HL-60 (cell line): Measurements from ENCODE around the gene MOK.
"Not testable (repeated sequence)": the region's sequence is repeated elsewhere in the genome, so short reads cannot be mapped to it uniquely, and the experiment has no call there.

Source experiments
- GABPA ChIP-seq: IDR thresholded peaks from 2 replicates; pipeline ENCODE4 v1.6.1; 2012; ENCODE audit warnings: low read depth
- POLR2AphosphoS5 ChIP-seq: IDR thresholded peaks from 2 replicates; pipeline ENCODE4 v1.6.1; 2012; ENCODE audit warnings: low read depth
- SPI1 ChIP-seq: IDR thresholded peaks from 2 replicates; pipeline ENCODE4 v1.6.1; 2012; ENCODE audit warnings: low read depth, mild to moderate bottlenecking, borderline replicate concordance
- TF ChIP-seq, protein P1 (sequence below): IDR thresholded peaks from one replicate; pipeline ENCODE4 v1.5.1; 2011; ENCODE audit warnings: low read length, control low read depth, inconsistent platforms; ENCODE audit not compliant: insufficient read depth
- TF ChIP-seq, protein P2 (sequence below): IDR thresholded peaks from 2 replicates; pipeline ENCODE4 v1.6.1; 2012; ENCODE audit warnings: low read depth; ENCODE audit not compliant: insufficient replicate concordance

- TF ChIP-seq, protein P1, sequence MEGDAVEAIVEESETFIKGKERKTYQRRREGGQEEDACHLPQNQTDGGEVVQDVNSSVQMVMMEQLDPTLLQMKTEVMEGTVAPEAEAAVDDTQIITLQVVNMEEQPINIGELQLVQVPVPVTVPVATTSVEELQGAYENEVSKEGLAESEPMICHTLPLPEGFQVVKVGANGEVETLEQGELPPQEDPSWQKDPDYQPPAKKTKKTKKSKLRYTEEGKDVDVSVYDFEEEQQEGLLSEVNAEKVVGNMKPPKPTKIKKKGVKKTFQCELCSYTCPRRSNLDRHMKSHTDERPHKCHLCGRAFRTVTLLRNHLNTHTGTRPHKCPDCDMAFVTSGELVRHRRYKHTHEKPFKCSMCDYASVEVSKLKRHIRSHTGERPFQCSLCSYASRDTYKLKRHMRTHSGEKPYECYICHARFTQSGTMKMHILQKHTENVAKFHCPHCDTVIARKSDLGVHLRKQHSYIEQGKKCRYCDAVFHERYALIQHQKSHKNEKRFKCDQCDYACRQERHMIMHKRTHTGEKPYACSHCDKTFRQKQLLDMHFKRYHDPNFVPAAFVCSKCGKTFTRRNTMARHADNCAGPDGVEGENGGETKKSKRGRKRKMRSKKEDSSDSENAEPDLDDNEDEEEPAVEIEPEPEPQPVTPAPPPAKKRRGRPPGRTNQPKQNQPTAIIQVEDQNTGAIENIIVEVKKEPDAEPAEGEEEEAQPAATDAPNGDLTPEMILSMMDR = not testable (repeated sequence)
- TF ChIP-seq GABPA, SPI1, POLR2AphosphoS5: not testable (repeated sequence)
- TF ChIP-seq, protein P2, sequence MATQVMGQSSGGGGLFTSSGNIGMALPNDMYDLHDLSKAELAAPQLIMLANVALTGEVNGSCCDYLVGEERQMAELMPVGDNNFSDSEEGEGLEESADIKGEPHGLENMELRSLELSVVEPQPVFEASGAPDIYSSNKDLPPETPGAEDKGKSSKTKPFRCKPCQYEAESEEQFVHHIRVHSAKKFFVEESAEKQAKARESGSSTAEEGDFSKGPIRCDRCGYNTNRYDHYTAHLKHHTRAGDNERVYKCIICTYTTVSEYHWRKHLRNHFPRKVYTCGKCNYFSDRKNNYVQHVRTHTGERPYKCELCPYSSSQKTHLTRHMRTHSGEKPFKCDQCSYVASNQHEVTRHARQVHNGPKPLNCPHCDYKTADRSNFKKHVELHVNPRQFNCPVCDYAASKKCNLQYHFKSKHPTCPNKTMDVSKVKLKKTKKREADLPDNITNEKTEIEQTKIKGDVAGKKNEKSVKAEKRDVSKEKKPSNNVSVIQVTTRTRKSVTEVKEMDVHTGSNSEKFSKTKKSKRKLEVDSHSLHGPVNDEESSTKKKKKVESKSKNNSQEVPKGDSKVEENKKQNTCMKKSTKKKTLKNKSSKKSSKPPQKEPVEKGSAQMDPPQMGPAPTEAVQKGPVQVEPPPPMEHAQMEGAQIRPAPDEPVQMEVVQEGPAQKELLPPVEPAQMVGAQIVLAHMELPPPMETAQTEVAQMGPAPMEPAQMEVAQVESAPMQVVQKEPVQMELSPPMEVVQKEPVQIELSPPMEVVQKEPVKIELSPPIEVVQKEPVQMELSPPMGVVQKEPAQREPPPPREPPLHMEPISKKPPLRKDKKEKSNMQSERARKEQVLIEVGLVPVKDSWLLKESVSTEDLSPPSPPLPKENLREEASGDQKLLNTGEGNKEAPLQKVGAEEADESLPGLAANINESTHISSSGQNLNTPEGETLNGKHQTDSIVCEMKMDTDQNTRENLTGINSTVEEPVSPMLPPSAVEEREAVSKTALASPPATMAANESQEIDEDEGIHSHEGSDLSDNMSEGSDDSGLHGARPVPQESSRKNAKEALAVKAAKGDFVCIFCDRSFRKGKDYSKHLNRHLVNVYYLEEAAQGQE = not testable (repeated sequence)
These were observed 64.5 kb downstream of the MOK start for GRCh38 chr14:102240481-102240880.
